Neural cell (in vitro differentiated cells): ENCODE data around the gene ARSK. TPM values are rescaled to one million over a fixed set of nuclear protein-coding genes. Genes with fewer than 3 reads are reported as not detected.

Source experiments
- H2AFZ ChIP-seq: fragments of 200-600, 300-800 bp; sonication (generic), shearing (Covaris generic); 2 replicates; pipeline ENCODE4 v1.6.0; 2014; ENCODE audit warnings: low read depth, mild to moderate bottlenecking, antibody characterized with exemption, low read length, moderate library complexity
- H3F3A ChIP-seq: fragments of 200-600 bp; shearing (Covaris generic); 2 replicates; pipeline ENCODE4 v1.6.1; 2016; ENCODE audit warnings: mild to moderate bottlenecking, moderate library complexity, mixed read lengths, antibody characterized with exemption, low read length; ENCODE audit not compliant: insufficient read depth, poor library complexity, severe bottlenecking
- H3K27ac ChIP-seq: fragments of 200-600, 300-800 bp; sonication (generic), shearing (Covaris generic); 2 replicates; pipeline ENCODE4 v1.5.1; 2014; ENCODE audit warnings: mild to moderate bottlenecking, low read length, moderate library complexity
- H3K27me3 ChIP-seq: fragments of 300-800, 200-600 bp; sonication (generic), shearing (Covaris generic); 2 replicates; pipeline ENCODE4 v1.6.0; 2014; ENCODE audit warnings: mild to moderate bottlenecking, low read depth, low read length, moderate library complexity; ENCODE audit not compliant: insufficient read depth
- H3K36me3 ChIP-seq: fragments of 300-800, 200-600 bp; sonication (generic), shearing (Covaris generic); 2 replicates; pipeline ENCODE4 v1.5.1; 2014; ENCODE audit warnings: mild to moderate bottlenecking, antibody characterized with exemption, low read length, moderate library complexity; ENCODE audit not compliant: insufficient read depth
- H3K4me2 ChIP-seq: fragments of 300-800, 200-600 bp; sonication (generic), shearing (Covaris generic); 2 replicates; pipeline ENCODE4 v1.6.0; 2014; ENCODE audit warnings: mild to moderate bottlenecking, low read length
- H3K4me3 ChIP-seq: fragments of 300-800, 200-600 bp; sonication (generic), shearing (Covaris generic); 2 replicates; pipeline ENCODE4 v1.5.1; 2014; ENCODE audit warnings: mild to moderate bottlenecking, low read length, moderate library complexity
- H3K79me2 ChIP-seq: fragments of 200-600 bp; shearing (Covaris generic); replicated peaks from 2 replicates; pipeline ENCODE4 v1.6.0; 2014; ENCODE audit warnings: mild to moderate bottlenecking, low read length, moderate library complexity; ENCODE audit not compliant: insufficient read depth
- H3K9ac ChIP-seq: fragments of 300-800, 200-600 bp; sonication (generic), shearing (Covaris generic); 2 replicates; pipeline ENCODE4 v1.6.1; 2016; ENCODE audit warnings: mild to moderate bottlenecking, low read length, mixed read lengths
- H3K9me2 ChIP-seq: fragments of 200-600 bp; shearing (Covaris generic); 2 replicates; pipeline ENCODE4 v1.6.1; 2016; ENCODE audit warnings: mild to moderate bottlenecking, low read length, mixed read lengths; ENCODE audit not compliant: insufficient read depth
- H3K9me3 ChIP-seq: fragments of 200-600, 300-800 bp; sonication (generic), shearing (Covaris generic); 2 replicates; pipeline ENCODE4 v1.6.1; 2016; ENCODE audit warnings: mild to moderate bottlenecking, mixed run types, low read length, moderate library complexity, mixed read lengths
- H4K20me1 ChIP-seq: fragments of 200-600 bp; shearing (Covaris generic); 2 replicates; pipeline ENCODE4 v1.6.1; 2016; ENCODE audit warnings: mild to moderate bottlenecking, mixed run types; ENCODE audit not compliant: insufficient read depth
- EP300 ChIP-seq: fragments of 450-650 bp; conservative IDR thresholded peaks from 2 replicates; pipeline ENCODE4 v1.6.1; 2014; ENCODE audit warnings: antibody characterized with exemption, mild to moderate bottlenecking, moderate library complexity; ENCODE audit not compliant: poor library complexity, severe bottlenecking
- EZH2 ChIP-seq: fragments of 200-600, 300-800 bp; shearing (Covaris generic), sonication (generic); IDR thresholded peaks from 2 replicates; pipeline ENCODE4 v1.6.1; 2014; ENCODE audit warnings: antibody characterized with exemption, low read length, borderline replicate concordance, mild to moderate bottlenecking; ENCODE audit not compliant: insufficient read depth, poor library complexity, severe bottlenecking
- MXI1 ChIP-seq: fragments of 450-650 bp; conservative IDR thresholded peaks from 2 replicates; pipeline ENCODE4 v1.6.1; 2014; ENCODE audit warnings: antibody characterized with exemption, mild to moderate bottlenecking; ENCODE audit not compliant: poor library complexity, severe bottlenecking
- POLR2AphosphoS5 ChIP-seq: IDR thresholded peaks from 2 replicates; pipeline ENCODE4 v1.6.1; 2012
- RAD21 ChIP-seq: fragments of 450-650 bp; conservative IDR thresholded peaks from 2 replicates; pipeline ENCODE4 v1.6.1; 2014; ENCODE audit warnings: antibody characterized with exemption, mild to moderate bottlenecking, moderate library complexity
- SMC3 ChIP-seq: fragments of 450-650 bp; conservative IDR thresholded peaks from 2 replicates; pipeline ENCODE4 v1.6.1; 2014; ENCODE audit warnings: antibody characterized with exemption, mild to moderate bottlenecking, moderate library complexity; ENCODE audit not compliant: poor library complexity
- TAF1 ChIP-seq: IDR thresholded peaks from 2 replicates; pipeline ENCODE4 v1.6.1; 2012; ENCODE audit warnings: low read depth
- polyA plus RNA-seq: library from polyadenylated mRNA; depleted of rRNA; stranded (reverse); fragments of >200 nt; gene quantifications from 2 replicates; pipeline ENCODE4 v1.2.3, GENCODE V29; 2014
- TF ChIP-seq, protein P1 (sequence below): IDR thresholded peaks from 2 replicates; pipeline ENCODE4 v1.6.1; 2012; ENCODE audit warnings: borderline replicate concordance
- TF ChIP-seq, protein P2 (sequence below): fragments of 450-650 bp; IDR thresholded peaks from 2 replicates; pipeline ENCODE4 v1.5.1; 2014; ENCODE audit warnings: antibody characterized with exemption, mild to moderate bottlenecking, moderate library complexity; ENCODE audit not compliant: poor library complexity, severe bottlenecking

Gene ARSK
- polyA plus RNA-seq, 1 donor from 2014 or later = 2.8 TPM

DNA sequence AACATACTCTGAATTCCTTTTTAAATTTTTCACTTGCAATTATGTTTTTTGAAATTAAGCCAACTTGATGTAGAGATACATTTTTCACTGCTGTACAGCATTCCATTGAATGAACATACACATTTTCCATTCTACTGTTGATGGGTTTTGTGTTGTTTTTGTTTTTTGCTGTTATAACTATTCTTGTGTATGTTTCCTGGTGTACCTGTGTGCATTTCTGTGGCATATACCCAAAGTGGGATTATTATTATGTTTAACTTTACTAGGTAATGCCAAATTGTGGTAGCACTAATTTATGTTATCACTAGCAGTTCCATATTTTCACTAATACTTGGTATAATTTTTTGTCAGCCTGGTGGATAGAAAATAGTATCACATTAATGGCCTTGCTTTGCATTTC, 94.4 kb downstream of the ARSK start:
- Histone ChIP-seq H3K27me3 (no peaks in the 10 kb centered on the region), H3K4me3 (no peak overlapping the region), H3K36me3 (no peaks in the 10 kb centered on the region), H3K9ac (no peak overlapping the region), H3K79me2 (no peaks in the 10 kb centered on the region), H4K20me1 (no peaks in the 10 kb centered on the region), H3F3A (no peaks in the 10 kb centered on the region), H3K9me3 (peaks cover 3% of the 10 kb centered on the region), H3K4me2 (no peak overlapping the region), H2AFZ (no peak overlapping the region), H3K27ac (no peak overlapping the region), H3K9me2 (no peaks in the 10 kb centered on the region)
- no peak for TF ChIP-seq POLR2AphosphoS5
- TF ChIP-seq, protein P1, sequence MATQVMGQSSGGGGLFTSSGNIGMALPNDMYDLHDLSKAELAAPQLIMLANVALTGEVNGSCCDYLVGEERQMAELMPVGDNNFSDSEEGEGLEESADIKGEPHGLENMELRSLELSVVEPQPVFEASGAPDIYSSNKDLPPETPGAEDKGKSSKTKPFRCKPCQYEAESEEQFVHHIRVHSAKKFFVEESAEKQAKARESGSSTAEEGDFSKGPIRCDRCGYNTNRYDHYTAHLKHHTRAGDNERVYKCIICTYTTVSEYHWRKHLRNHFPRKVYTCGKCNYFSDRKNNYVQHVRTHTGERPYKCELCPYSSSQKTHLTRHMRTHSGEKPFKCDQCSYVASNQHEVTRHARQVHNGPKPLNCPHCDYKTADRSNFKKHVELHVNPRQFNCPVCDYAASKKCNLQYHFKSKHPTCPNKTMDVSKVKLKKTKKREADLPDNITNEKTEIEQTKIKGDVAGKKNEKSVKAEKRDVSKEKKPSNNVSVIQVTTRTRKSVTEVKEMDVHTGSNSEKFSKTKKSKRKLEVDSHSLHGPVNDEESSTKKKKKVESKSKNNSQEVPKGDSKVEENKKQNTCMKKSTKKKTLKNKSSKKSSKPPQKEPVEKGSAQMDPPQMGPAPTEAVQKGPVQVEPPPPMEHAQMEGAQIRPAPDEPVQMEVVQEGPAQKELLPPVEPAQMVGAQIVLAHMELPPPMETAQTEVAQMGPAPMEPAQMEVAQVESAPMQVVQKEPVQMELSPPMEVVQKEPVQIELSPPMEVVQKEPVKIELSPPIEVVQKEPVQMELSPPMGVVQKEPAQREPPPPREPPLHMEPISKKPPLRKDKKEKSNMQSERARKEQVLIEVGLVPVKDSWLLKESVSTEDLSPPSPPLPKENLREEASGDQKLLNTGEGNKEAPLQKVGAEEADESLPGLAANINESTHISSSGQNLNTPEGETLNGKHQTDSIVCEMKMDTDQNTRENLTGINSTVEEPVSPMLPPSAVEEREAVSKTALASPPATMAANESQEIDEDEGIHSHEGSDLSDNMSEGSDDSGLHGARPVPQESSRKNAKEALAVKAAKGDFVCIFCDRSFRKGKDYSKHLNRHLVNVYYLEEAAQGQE = no peak
- no peak for TF ChIP-seq EZH2
- TF ChIP-seq EP300 = no peak
- TF ChIP-seq, protein P2, sequence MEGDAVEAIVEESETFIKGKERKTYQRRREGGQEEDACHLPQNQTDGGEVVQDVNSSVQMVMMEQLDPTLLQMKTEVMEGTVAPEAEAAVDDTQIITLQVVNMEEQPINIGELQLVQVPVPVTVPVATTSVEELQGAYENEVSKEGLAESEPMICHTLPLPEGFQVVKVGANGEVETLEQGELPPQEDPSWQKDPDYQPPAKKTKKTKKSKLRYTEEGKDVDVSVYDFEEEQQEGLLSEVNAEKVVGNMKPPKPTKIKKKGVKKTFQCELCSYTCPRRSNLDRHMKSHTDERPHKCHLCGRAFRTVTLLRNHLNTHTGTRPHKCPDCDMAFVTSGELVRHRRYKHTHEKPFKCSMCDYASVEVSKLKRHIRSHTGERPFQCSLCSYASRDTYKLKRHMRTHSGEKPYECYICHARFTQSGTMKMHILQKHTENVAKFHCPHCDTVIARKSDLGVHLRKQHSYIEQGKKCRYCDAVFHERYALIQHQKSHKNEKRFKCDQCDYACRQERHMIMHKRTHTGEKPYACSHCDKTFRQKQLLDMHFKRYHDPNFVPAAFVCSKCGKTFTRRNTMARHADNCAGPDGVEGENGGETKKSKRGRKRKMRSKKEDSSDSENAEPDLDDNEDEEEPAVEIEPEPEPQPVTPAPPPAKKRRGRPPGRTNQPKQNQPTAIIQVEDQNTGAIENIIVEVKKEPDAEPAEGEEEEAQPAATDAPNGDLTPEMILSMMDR = no peak
- TF ChIP-seq TAF1 = no peak
- TF ChIP-seq RAD21 = no peak
- no peak for TF ChIP-seq SMC3
- no peak for TF ChIP-seq MXI1

DNA sequence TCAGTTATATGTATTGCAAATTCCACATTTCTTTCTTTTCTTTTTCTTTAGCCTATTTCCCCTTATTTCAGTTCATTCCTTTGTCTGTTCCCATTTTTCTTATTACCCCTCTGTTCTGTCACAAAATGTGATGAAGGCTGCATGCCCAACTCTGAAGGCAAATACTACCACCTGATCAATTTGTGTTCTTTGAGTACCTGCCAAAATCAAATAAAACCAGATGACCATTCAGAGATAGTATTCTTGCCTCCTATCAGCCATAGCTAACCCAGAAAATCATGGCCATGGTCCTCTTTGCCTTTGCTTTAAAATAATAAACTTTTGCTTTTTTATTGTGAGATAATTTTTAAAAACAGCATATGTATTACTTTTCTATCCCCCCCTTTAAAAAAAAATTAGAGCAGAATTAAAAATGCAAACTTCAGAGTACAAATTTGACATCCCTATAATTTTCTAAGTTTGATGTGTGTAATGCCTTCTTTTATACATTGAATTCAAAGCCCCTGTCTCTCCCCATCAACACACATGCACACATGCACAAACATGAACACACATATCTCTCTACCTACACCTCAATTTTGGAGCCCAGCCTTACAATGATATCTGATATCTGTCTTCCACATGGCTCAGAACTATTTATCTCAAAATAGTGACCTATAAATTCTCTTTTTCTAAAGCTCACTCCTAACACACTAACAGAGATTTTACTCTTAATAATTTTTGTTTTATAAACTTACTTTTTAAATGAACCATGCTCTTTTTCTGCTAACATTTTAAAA, 95.1 kb downstream of the ARSK start:
- no peaks in the 10 kb centered on the region for H3K9me2 ChIP-seq
- TF ChIP-seq, protein P1 = no peak
- H3K36me3 ChIP-seq = no peaks in the 10 kb centered on the region
- H3K4me2 ChIP-seq = no peak overlapping the region
- no peaks in the 10 kb centered on the region for H3K27me3 ChIP-seq
- H3K9ac ChIP-seq = no peak overlapping the region
- H3K4me3 ChIP-seq = no peak overlapping the region
- no peak overlapping the region for H3K27ac ChIP-seq
- no peaks in the 10 kb centered on the region for H3K79me2 ChIP-seq
- no peak overlapping the region for H2AFZ ChIP-seq
- peaks cover 3% of the 10 kb centered on the region for H3K9me3 ChIP-seq
- H3F3A ChIP-seq = no peaks in the 10 kb centered on the region
- H4K20me1 ChIP-seq = no peaks in the 10 kb centered on the region
